ENCODE results near the gene PRKCI. TPM values are rescaled to one million over a fixed set of nuclear protein-coding genes. Genes with fewer than 3 reads are reported as not detected.

PRKCI gene
- total and polyA plus RNA-seq, 9 of the 15 experiments (the other 6 are each of a cell fraction or from before 2014, with no cell fraction given), result 10.5 to 43.2 (median 31.4) TPM

DNA sequence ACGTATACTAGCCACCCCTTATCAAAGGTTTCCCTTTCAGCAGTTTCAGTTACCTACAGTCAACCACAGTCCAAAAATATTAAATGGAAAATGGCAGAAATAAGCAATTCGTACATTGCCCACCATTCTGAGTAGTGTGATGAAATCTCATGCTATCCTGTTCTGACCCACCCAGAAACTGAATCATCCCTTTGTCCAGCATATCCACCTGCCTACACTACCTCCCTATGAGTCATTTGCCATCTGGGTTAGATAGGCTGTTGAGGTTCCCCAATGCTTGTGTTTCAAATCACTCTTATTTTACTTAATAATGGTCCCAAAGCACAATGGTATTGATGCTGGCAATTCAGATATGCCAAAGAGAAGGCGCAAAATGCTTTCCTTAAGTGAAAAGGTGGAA lies 25.4 kb upstream of the PRKCI start:
- ChIA-PET POLR2A (no interaction called here), CTCF (ENCODE audit: low intra/inter-chr PET ratio) (no interaction called here)
- Histone ChIP-seq H2AFZ (ENCODE audit: low read depth, low read length) (no peak overlapping the region), H3K79me2 (ENCODE audit: control insufficient read depth, insufficient read depth, low read length) (no peaks in the 10 kb centered on the region), H3K9me1 (ENCODE audit: control insufficient read depth, insufficient read depth, low read length) (no peaks in the 10 kb centered on the region), H3K27me3 (ENCODE audit: control insufficient read depth in 2 of 2, insufficient read depth in 2 of 2, low read length in 2 of 2) (no peaks in the 10 kb centered on the region), H4K20me1 (replicated peaks; ENCODE audit: control insufficient read depth, insufficient read depth, low read length) (no peaks in the 10 kb centered on the region), H3K36me3 (ENCODE audit: control insufficient read depth, insufficient read depth, low read length) (no peaks in the 10 kb centered on the region), H3K4me1 (replicated peaks in 1 of 2; ENCODE audit: control insufficient read depth in 2 of 2, insufficient read depth in 2 of 2, low read length in 2 of 2) (peaks cover 0 to 2% of the 10 kb centered on the region in 2 experiments; a peak in 1 of 5 replicates), H3K4me2 (ENCODE audit: insufficient read depth, low read length) (no peak overlapping the region), H3K27ac (ENCODE audit: extremely low read depth, low read depth, low read length) (no peak overlapping the region), H3K4me3 (no peak overlapping the region), H3K9me3 (replicated peaks; ENCODE audit: control insufficient read depth, insufficient read depth, low read depth, low read length) (no peaks in the 10 kb centered on the region), H3K9ac (ENCODE audit: insufficient read depth in 1 of 2, low read depth in 2 of 2, low read length in 2 of 2) (no peak overlapping the region)
- ATAC-seq, result peak; percentile 61
- peak in 1 of 4 experiments; percentile 28 for DNase-seq (ENCODE audit: extremely low read depth in 1 of 4, low spot score in 3 of 4)
- 28% methylated on average over 3 of the region's 3 CpGs for WGBS (ENCODE audit: insufficient coverage, low coverage, missing lambda C conversion rate)
- no peak for FAIRE-seq
- in situ Hi-C loops (cut with MboI), result no loop called here
- BruUV-seq (replicated peaks), result no TSS peak
- intact Hi-C loops (cut with micrococcal nuclease), result no loop called here
- no peak for TF ChIP-seq TCF7 (IDR thresholded peaks at IDR 0.05; ENCODE audit: borderline replicate concordance)
- TF ChIP-seq CBFA2T2 (conservative IDR thresholded peaks at IDR 0.05), result peak; percentile 60
- no peak for TF ChIP-seq GTF2E2 (tag; IDR thresholded peaks at IDR 0.05)
- TF ChIP-seq, protein P1, sequence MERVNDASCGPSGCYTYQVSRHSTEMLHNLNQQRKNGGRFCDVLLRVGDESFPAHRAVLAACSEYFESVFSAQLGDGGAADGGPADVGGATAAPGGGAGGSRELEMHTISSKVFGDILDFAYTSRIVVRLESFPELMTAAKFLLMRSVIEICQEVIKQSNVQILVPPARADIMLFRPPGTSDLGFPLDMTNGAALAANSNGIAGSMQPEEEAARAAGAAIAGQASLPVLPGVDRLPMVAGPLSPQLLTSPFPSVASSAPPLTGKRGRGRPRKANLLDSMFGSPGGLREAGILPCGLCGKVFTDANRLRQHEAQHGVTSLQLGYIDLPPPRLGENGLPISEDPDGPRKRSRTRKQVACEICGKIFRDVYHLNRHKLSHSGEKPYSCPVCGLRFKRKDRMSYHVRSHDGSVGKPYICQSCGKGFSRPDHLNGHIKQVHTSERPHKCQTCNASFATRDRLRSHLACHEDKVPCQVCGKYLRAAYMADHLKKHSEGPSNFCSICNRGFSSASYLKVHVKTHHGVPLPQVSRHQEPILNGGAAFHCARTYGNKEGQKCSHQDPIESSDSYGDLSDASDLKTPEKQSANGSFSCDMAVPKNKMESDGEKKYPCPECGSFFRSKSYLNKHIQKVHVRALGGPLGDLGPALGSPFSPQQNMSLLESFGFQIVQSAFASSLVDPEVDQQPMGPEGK (CRISPR knock-in tag; IDR thresholded peaks at IDR 0.05; ENCODE audit: borderline replicate concordance), result no peak
- peak; percentile 45; the same call in 1 of the 2 replicates for TF ChIP-seq DPF2 (IDR thresholded peaks at IDR 0.05)
- peak; percentile 62 for TF ChIP-seq CBFA2T3 (IDR thresholded peaks at IDR 0.05)
- peak; percentile 77; the same call in 1 of the 2 replicates for TF ChIP-seq JUN (IDR thresholded peaks at IDR 0.05; ENCODE audit: borderline replicate concordance, low read depth, low read length)
- no peak for TF ChIP-seq JUN (CRISPR knock-in tag; IDR thresholded peaks at IDR 0.05; ENCODE audit: borderline replicate concordance)
- TF ChIP-seq CEBPG (CRISPR knock-in tag; IDR thresholded peaks at IDR 0.05), result no peak
- peak in 1 of 2 experiments; percentile 60; a peak in 2 of 4 replicates for TF ChIP-seq CEBPG (tag; conservative IDR thresholded peaks at IDR 0.05 in 1 of 2, IDR thresholded peaks at IDR 0.05 in 1 of 2)
- TF ChIP-seq THRAP3 (IDR thresholded peaks at IDR 0.05; ENCODE audit: borderline replicate concordance), result no peak
- peak; percentile 41 for TF ChIP-seq ARID1B (IDR thresholded peaks at IDR 0.05)
- no peak for TF ChIP-seq ARHGAP35 (IDR thresholded peaks at IDR 0.05; ENCODE audit: partially characterized antibody)
- peak; percentile 69; the same call in 1 of the 2 replicates for TF ChIP-seq JUND (IDR thresholded peaks at IDR 0.05; ENCODE audit: borderline replicate concordance, low read depth, low read length)
- TF ChIP-seq JUND (tag; IDR thresholded peaks at IDR 0.05; ENCODE audit: borderline replicate concordance, low read depth, low read length), result peak; percentile 24; the same call in 1 of the 3 replicates
- no peak for TF ChIP-seq PHB2 (IDR thresholded peaks at IDR 0.05; ENCODE audit: low read depth)
- TF ChIP-seq TAL1 (IDR thresholded peaks at IDR 0.05), result 0 out of 2 replicates have a peak, but pooled peaks have one; percentile 5
- TF ChIP-seq YY1 (IDR thresholded peaks at IDR 0.05; ENCODE audit: borderline replicate concordance in 1 of 3, control insufficient read depth in 1 of 3, extremely low read depth in 1 of 3, insufficient read depth in 3 of 3, insufficient read length in 1 of 3, insufficient replicate concordance in 2 of 3, low read depth in 1 of 3, low read length in 2 of 3), result no peak
- TF ChIP-seq SIN3A (IDR thresholded peaks at IDR 0.05; ENCODE audit: borderline replicate concordance in 2 of 2, control insufficient read depth in 1 of 2, low read depth in 2 of 2, low read length in 2 of 2), result no peak
- TF ChIP-seq, protein P2, sequence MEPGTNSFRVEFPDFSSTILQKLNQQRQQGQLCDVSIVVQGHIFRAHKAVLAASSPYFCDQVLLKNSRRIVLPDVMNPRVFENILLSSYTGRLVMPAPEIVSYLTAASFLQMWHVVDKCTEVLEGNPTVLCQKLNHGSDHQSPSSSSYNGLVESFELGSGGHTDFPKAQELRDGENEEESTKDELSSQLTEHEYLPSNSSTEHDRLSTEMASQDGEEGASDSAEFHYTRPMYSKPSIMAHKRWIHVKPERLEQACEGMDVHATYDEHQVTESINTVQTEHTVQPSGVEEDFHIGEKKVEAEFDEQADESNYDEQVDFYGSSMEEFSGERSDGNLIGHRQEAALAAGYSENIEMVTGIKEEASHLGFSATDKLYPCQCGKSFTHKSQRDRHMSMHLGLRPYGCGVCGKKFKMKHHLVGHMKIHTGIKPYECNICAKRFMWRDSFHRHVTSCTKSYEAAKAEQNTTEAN (CRISPR knock-in tag; IDR thresholded peaks at IDR 0.05), result no peak
- no peak for TF ChIP-seq HDAC8 (tag; IDR thresholded peaks at IDR 0.05)
- no peak for TF ChIP-seq RAD51 (IDR thresholded peaks at IDR 0.05; ENCODE audit: borderline replicate concordance, low read depth)

All from K562 (cell line).